Measurements from ENCODE around the gene GRIP2.

The GRIP2 gene

DNA sequence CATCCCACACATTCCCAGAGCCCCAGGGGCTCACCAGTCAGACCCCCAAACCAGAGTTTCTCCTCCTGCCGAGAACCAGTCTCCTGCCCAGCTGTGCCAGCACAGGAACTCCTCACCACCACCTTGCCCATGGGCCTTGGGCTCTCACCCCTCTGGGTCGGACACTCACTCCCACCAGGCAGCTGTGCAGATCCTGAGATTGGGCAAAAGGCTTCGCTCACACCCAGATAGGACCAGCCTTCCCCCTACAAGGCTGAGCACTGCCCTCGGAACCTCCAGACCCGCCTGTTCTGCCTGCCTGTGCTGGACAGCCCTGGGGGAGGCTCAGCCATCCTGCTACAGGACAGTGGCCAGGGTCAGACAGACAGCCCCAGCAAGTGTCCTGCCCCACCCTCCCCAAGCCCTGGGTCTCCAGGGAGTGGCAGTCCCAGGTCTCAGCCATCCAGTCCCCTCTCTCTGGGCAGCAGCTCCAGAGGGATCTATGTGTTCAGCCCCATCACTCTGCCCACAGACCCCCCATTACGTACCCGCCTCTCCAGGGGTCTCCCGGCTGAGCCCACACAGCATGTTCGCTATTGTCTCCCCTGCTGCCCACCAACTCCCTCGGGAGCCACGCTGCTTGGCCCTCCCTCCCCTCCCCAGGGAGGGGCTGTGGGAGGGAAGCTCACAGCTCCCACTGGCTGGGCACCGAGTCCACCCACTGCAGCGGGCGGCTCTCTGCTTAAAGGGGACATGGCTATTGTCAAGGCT is at the start of gene GRIP2:
Gene GRIP2 (minus strand): TSS at position 601 of the 750 bp plus-strand sequence. CDS start 34 bp downstream, at position 567.
- DNase-seq (ENCODE audit: low spot score), result no peak

DNA sequence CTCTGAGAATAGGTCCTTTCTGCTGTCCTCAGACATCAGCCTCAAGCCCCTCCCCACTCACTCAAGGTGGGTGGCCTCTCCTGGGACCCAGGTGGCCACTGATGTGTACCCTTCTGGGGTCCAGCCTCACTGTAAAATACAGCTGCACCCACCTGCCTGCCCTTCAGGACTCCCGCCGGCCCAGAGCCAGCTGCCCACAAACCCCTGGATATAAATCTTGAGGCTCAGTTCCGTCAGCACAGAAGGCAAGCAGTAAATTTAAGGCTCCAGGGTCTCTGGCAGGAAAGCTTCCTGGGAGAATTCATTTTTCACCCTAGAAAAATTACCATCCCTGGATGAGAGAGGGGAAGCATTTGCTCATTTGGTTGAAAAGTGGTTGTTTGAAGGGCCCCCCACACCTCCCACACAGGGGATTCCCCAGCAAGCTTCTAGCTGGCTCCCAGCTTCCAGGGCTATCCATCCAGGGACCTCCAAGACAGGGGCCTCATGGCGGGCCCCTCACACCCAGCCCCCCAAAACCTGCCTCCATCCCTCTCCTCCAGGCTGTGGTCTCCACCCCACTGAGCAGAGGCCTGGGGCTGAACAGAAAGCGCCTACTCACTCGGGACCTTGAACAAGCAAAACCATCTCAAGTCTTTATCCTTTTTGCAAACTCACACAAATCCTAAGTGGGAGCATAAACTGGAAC is 48.4 kb upstream of the GRIP2 start:
- DNase-seq (ENCODE audit: low spot score), result no peak

DNA sequence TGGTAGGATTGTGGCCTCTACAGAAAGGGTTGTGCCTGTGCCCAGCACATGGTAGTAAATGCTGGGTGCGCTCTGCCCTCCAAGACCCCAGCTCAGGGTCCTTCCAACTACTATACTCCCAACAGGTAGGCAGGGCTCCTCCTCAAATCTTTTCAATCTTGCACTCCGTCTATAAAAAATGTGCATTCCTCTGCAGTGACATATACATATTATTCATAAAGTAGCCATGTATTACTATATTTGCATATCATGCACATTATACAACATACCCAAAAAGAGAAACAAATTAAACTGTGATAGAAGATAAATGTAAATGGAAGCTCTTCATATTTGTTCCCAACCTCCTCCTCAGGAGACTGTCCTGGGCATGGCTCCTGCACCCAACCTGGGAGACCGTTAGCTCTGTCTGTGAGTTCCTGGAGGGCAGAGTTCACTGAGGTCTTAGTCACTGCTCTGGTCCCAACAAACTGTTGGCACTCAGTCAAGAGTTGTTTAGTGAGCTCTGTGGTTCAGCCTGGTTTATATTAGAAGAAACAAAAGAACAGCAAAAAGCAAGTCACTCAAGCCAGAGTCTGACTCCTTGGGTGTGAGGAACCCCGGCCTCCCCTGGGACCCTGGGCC is 47.7 kb upstream of the GRIP2 start:
- peak; percentile 71 for DNase-seq (ENCODE audit: low spot score)

DNA sequence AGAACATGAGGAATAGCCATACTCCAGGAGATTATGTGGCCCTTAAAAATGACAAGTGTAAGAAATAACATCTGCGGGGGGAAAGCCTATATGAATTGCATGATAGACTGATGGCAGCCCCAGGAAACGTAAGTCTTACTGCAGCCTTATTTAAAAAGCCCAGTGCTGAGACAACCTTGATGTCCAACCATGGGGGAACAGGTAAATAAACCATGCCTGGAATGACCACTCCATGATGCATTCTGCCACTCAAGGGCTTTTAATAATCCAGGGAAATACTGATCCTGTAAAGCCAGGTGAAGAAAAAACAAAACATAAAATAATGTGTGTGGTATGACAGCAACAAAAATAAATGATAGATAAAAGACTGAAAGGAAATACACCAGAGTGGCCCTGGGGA is 46.5 kb upstream of the GRIP2 start:
- DNase-seq (ENCODE audit: low spot score), result no peak

DNA sequence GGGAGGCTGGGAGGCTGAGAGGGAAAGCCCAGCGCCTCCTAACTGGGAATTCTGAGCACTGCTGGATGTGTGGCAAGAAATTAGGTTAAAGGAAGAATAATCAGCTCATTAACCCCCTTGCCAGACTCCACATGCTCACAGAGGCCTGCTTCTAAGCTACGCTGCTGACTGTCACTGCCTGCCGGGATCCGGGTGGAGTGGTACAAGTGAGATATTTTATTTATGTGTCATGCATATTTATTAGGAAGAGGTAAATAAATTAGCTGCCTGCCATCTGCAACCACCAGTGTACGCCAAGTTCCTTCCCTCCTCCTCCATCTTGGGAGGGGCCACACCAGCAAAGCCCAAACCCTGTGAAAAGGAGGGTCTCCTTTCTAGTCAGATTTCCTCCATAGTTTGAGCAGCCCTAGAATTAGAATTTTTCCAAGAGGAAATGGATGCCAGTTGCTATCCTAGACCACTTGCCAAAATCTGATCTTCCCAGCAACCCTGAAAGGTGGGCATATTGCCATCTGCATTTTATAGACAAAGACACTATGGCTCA is 43.5 kb upstream of the GRIP2 start:
- no peak for DNase-seq (ENCODE audit: low spot score)

DNA sequence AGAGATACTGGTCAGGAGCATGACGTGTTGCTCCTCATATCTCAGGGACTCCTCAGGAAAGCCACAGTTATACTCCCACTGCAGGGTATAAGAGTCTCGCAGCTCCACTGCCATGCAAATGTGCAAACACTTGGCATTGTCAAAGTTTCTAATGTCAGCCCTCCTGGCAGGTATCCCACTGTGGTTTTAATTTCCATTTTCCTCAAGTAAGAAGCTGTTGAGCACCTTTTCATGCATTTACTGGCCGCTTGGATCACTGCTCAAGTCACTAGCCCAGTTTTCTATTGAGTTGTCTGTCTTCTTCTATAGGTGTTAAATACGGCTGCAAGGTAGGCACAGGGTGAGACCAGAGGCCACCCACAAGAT is 41.9 kb upstream of the GRIP2 start:
- no peak for DNase-seq (ENCODE audit: low spot score)

DNA sequence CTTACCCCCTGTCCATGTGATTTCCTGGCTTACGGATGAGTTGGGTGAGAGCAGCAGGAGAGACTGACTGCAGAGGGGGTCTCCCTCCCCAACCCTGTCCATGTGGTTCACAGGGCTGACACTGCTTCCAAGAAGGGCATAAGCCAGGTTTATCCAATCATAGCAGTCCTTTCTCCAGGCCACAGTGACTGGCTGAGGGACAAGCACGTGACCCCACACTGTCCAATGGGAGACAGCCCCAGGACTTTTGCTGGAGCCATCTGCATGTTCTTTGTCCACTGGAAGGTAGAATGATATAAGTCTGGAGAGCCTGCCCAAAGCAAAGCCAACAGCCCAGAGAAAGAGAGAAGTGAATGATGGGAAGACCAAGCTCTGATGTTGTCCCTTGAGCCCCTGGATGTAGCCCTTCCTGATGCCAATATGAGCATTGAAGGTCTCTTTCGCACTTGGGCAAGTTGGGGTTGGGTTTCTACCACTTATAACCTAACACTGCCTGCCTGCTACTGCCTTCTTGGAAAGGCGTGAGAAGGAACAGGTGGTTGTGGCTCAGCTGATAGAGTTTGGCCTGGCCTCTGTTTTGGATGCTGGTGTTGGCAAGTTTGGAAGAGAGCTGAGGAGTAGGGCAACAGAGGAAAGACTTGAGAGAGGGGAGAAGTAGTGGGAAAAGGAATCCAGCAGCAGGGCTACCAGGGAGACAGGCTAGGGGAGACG is 41.3 kb upstream of the GRIP2 start:
- DNase-seq (ENCODE audit: low spot score), result no peak

DNA sequence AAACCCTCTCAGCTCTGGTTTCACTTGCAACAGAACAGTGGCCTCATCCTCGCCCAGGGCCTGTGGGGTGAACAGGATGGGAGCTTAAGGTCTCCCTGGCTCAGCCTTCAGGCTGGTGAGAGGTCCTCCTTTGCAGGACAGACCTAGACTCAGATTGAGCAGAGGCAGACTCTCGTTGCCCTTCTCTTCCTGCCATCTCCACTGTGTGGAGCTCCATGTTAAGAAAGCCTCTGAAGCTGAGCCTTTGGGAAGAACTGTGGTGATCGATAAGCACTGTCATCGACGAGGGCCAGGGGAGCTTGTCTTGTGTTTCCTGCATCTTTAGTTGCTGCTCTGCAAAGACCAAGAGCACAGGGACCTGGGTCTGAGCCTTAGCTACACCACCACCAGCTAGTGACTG is 37.8 kb upstream of the GRIP2 start:
- DNase-seq (ENCODE audit: low spot score), result no peak

DNA sequence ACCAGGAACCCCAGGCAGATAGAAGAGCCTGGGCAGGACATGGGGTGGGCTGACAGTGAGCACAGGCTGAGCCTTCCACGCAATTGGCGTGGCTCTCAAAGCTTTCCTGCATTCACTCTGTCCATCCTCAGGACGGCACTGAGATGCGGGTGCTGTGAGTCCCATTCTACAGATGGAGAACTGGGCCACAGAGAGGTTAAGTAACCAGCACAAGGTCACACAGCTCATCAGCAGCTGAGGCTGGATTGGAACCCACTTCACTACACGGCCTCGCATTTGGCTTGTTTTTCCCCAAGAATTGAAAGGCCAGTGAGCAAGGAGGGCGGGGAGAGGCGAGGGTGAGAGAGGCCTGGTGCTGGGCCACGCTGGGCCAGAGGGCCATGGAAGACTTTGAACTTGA is 36.0 kb upstream of the GRIP2 start:
- DNase-seq (ENCODE audit: low spot score), result no peak

DNA sequence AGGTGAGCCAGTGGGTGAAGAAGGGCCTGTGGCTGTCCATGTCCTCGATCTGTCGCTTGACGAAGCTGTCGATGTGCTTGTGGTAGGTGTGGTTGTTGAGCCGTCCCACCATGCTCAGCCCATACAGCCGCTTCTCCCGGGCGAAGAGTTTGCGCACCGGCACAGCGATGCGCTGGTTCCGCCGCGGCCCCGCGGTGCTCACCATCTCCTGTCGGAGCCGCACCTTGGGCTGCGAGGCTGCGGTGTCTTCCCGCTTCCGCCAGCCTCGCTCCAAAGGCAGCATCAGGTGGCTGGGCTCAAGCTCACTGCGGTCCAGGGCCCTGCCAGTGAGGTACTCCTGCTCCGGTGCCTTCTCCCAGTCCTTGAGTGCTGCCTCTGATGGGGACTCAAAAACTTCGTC is 34.0 kb upstream of the GRIP2 start:
- DNase-seq (ENCODE audit: low spot score), result no peak

DNA sequence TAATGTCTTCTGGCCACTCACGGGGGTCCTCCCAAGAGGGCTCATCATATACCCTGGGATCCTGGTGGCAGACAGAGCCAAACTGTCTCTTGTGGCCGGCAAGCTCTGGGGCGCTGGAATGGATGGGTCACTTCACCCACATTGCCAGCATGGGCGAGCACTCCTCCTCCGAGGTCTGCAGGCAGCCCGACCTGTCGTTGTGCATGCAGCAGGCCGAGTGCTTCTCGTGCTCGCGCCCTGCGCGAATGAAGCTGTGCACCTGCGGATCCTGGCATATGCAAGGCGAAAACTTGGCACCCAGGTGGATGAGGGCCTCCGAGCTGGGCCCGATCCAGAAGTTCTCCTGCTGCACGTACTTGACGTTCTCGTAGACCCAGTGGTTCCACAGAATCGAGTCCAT is 33.6 kb upstream of the GRIP2 start:
- no peak for DNase-seq (ENCODE audit: low spot score)

DNA sequence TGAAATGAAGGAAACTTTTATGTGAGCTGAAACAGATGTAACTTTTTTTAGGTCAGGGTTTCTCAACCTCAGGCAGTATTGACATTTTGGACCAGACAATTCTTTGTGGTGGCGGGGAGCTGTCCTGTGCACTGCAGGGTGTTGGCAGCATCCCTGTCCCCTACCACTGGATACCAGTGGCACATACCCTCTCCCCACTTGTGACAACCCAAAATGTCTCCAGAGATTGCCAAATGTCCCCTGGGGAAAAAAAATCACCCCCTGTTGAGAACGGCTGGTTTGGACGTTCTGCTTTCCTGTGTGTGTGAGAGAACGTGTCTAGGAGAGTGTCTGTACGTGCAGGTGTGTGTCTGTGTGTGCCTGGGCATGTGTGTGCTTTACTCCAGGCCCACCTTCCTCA is 30.7 kb upstream of the GRIP2 start:
- DNase-seq (ENCODE audit: low spot score), result no peak

DNA sequence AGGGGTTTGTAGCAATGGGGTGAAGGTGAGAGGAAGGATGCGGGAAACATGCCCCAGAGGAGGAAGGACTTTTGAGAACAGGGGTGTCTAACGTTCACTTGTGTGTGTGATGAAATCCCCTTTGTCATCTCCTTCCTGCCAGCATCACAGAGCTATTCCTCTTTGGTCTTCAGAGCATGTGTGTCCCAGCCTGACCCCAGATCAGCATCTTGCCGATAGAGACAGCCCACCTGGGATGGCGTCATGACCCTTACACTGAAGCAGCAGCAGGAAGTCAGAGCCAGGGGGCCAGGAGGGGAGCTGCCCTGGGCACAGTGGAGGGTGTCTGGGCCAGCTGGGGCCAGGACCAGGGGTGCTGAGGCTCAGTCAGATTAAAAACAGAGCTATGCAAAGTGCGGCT is 29.9 kb upstream of the GRIP2 start:
- no peak for DNase-seq (ENCODE audit: low spot score)

DNA sequence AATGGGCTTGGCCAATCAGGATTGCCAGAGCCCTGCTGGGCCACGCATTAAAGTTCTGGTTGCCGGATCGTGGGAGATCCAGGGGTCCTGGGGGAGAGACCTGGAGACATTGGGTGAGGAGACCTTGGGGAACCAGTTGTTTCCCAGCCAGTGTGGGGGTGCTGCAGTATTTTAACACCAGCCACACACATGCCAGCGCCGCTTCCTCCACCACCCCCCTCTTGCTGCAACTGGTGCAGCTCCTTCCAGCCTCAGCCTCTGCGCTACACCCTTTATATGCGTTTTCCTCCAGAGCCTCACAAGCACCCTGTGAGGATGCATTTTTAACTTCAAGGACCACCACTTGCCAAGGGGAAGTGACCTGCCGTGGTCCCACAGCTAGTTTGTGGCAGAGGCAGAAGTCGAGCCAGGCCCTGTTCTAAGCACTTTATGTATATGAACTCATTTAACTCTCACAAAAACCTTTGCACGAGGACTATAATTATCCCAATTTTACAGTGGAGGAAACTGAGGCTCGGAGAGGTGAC is 29.4 kb upstream of the GRIP2 start:
- no peak for DNase-seq (ENCODE audit: low spot score)

DNA sequence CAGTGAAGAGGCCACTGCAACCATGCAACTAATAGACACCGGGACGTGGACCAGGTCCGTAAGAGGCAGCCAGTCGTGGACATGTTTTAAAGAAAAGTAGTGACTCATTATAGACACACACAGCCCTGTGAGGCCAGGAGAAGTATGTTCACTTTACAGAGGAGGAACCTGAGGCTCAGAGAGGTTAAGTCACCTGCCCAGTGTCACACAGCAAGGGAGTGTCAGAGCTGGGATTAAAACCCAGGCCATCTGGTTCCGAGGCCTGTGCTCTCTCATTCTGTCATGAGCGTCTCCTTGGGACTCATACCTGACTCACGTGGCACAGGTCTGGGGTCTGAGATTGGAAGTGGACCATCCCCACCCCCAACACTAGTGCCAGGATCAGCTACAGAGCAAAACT is 28.1 kb upstream of the GRIP2 start:
- DNase-seq (ENCODE audit: low spot score), result no peak

DNA sequence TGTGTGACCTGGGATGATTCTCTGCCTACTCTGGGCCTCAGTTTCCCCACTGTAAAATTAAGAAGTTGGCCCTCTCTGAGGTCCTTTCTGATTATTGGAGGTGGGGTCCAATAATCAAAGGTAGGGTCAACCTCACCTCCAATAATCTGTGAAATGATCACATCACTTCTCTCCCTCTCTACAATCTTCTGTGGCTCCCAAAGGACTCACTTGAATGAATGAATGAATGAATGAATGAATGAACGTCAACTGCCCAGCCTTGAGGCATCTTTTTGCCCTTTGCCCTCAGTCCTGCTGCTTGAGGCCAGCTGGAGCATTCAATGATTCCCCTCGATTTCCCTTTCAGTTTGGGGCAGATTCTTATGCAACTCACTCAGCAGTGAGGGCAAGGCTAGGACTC is 26.7 kb upstream of the GRIP2 start:
- no peak for DNase-seq (ENCODE audit: low spot score)

DNA sequence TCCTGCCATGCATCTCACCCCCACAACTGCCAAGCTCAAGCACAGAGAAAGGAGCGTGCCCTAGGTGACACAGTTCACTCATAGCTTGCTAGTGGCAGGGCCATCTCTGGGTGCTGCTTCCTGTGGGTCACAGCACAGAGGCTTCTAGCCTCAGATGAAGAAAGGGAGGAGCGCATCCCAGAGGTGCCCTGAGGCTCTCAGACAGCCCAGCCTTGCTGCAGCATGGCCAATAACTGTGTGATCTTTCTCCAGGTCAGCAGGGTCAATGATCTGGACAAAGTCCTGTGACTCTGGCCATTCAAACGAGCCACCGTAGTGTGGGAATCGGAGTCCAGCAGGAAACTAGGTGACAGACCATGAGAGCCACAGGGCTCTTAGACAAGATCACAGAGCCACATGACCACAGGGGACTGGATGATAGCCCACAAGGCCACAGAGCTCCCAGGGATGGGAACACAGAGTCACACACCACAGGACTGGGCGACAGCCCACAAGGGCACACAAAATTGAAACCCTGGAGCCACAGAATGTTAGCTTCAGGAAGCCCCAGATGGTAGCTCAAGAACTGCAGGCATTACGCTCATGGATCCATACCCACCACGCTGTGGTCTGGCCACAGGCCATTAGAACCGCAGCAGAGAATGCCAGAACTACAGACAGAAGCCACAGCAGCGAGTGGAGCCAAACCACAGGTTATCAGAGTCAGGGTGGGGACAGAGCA is 25.9 kb upstream of the GRIP2 start:
- peak; percentile 56 for DNase-seq (ENCODE audit: low spot score)

DNA sequence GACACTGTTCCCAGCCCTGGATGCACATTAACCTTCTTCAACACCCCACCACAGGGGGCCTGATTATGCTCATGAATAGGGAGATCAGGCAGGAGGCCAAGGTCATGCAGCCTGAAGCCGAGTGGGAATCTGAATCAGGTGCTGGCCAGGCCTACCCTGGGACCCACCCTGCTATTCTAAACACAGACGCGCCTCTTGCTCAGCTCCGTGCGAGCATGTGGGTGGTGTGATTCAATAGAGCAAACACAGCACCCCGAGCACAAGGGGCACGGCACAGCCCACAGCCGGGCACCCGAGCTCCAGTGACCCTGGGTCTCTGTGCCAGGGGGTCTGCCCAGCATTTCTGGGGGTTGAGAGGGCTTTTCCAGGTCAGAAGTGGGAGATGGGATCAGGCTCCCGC is 24.6 kb upstream of the GRIP2 start:
- no peak for DNase-seq (ENCODE audit: low spot score)

DNA sequence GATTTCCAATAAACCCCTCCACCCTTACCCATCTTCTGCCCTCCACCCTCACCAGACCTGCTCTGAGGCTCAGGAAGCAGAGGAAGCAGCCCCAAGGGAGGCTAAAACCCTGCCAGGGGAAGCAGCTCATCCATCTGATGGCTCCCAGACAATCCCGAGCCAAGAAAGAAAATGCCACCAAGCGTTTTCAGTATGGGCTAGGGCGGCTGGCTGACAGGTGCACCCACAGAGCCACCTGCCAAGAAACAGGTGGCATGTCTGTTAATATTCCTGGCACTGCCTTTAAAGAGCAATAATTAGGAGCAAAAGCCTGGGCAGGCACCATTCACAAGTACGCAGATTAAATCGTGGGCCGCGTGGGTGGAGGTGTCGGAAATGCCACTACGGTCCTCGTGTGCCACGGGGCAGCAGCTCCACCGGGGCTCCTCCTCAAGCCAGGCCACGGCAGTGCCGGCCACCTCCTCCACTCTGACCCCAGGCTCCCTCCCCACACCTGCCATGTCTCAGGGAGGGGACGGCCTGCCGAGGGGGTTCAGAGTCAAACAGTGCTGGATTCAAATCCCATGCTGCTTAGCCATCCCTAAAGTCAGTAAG is 23.9 kb upstream of the GRIP2 start:
- no peak for DNase-seq (ENCODE audit: low spot score)

DNA sequence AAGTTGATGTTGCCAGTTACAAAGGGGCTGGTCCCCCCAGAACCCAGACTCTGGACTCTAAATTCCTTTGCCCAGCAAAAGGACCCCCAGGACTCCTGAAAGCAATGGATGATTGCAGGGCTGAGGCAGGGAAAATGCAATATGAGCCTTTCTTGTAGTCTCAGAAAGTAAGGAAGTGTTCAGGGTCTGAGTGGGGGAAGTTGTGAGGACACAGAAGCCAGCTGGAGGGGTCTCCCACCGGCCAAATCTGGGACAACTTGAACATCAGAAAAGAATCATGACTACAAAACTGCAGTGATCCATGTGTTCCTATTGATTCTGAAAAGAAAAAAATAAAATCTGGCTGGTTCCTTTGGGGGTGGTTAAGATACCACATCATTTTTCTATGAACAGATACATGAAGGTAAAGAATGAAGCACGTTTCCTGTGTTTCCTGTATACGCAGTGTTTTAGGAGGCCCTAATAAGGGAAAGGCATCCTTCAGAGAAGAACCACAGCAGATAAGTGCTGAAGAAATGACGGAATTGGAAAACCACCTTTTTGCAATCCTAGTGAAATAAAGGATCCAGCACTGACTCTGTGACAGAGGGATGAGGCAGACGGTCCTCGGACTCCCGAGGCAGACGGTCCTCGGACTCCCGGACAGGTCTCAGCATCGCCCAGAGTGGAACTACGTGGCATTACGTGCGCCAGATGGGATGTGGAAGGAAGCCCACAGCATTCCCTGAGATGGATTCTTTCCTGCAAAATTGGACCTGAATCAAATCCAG is 22.2 kb upstream of the GRIP2 start:
- no peak for DNase-seq (ENCODE audit: low spot score)

All from hepatic stellate cell (primary cell).